Suprapubic skin (tissue), 4 donors: ENCODE data around the gene VAMP4.

Experiments used
- POLR2A ChIP-seq, 2 donors: fragments of 450-650 bp; IDR thresholded peaks; one replicate each; pipeline ENCODE4 v1.6.1; 2017; ENCODE audit warnings: antibody characterized with exemption in 2 of 2, mild to moderate bottlenecking in 2 of 2, moderate library complexity in 2 of 2
- POLR2AphosphoS5 ChIP-seq, 3 donors: sonication (generic); formaldehyde crosslinking; IDR thresholded peaks; one replicate each; pipeline ENCODE4 v1.6.1; 2017; ENCODE audit warnings: antibody characterized with exemption in 3 of 3
- TF ChIP-seq, protein P1 (sequence below), 2 donors: fragments of 200-600 bp in 1 of 2; fragments of 450-650 bp in 1 of 2; sonication (generic) in 1 of 2; IDR thresholded peaks; one replicate each; pipeline ENCODE4 v1.5.1; 2016 to 2019; ENCODE audit warnings: antibody characterized with exemption in 2 of 2, mild to moderate bottlenecking in 1 of 2, moderate library complexity in 1 of 2

DNA sequence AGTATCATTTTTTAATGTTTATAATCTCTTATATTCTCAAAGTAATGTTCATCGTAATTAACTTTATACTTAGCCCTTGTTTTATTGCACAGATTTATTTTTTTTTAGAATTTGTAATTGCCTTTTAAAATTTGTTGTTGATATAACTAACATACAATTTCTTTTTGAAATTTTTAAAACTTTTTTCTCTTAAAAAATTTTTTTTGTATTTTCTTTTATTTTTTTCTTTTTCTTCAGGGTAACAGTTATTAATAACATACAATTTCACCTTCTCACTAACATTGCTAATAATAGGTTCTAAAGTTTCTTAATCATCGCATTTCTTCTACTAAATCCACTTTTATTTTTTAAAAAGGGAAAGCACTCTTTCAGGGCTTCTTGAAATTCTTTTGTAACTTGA is 11.3 kb upstream of the VAMP4 start:
- TF ChIP-seq, protein P1, sequence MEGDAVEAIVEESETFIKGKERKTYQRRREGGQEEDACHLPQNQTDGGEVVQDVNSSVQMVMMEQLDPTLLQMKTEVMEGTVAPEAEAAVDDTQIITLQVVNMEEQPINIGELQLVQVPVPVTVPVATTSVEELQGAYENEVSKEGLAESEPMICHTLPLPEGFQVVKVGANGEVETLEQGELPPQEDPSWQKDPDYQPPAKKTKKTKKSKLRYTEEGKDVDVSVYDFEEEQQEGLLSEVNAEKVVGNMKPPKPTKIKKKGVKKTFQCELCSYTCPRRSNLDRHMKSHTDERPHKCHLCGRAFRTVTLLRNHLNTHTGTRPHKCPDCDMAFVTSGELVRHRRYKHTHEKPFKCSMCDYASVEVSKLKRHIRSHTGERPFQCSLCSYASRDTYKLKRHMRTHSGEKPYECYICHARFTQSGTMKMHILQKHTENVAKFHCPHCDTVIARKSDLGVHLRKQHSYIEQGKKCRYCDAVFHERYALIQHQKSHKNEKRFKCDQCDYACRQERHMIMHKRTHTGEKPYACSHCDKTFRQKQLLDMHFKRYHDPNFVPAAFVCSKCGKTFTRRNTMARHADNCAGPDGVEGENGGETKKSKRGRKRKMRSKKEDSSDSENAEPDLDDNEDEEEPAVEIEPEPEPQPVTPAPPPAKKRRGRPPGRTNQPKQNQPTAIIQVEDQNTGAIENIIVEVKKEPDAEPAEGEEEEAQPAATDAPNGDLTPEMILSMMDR (IDR thresholded peaks at IDR 0.05) = no peak
- no peak for TF ChIP-seq POLR2AphosphoS5 (IDR thresholded peaks at IDR 0.05)
- TF ChIP-seq POLR2A (IDR thresholded peaks at IDR 0.05) = no peak
